HG03439 (cell line): ENCODE results near the gene GLIPR1.
A peak's percentile ranks its signal among the peaks of the same experiment; 100 is the strongest.
"Not testable (repeated sequence)": the region's sequence is repeated elsewhere in the genome, so short reads cannot be mapped to it uniquely, and the experiment has no call there.

Experiments used
- ATAC-seq: cut with Tn5 transposase; IDR thresholded peaks from one replicate; pipeline ENCODE4 v1.9.1; 2021; ENCODE audit warnings: mild to moderate bottlenecking, moderate library complexity; ENCODE audit not compliant: unreplicated experiment

The GLIPR1 gene

GRCh38 chr12:75509621-75510020, 29.1 kb downstream of the GLIPR1 start:
- no peak for ATAC-seq

- peak; percentile 98 for ATAC-seq
These were observed 30.8 kb downstream of the GLIPR1 start, which contains the start of gene KRR1 for GRCh38 chr12:75511116-75512048. Gene KRR1 (minus strand): TSS chr12:75511609. CDS start chr12:75511597, 12 bp downstream.

GRCh38 chr12:75521224-75521623, 40.7 kb downstream of the GLIPR1 start:
- not testable (repeated sequence) for ATAC-seq

GRCh38 chr12:75522124-75522523, 41.6 kb downstream of the GLIPR1 start:
- ATAC-seq, result not testable (repeated sequence)

GRCh38 chr12:75525263-75525662, 44.7 kb downstream of the GLIPR1 start:
- ATAC-seq, result no peak

- peak; percentile 83 for ATAC-seq
These were observed 46.3 kb downstream of the GLIPR1 start for GRCh38 chr12:75526655-75527511.

GRCh38 chr12:75528272-75528671, 47.7 kb downstream of the GLIPR1 start:
- no peak for ATAC-seq

GRCh38 chr12:75528692-75529091, 48.1 kb downstream of the GLIPR1 start:
- no peak for ATAC-seq

GRCh38 chr12:75529316-75529715, 48.8 kb downstream of the GLIPR1 start:
- ATAC-seq, result no peak

GRCh38 chr12:75529826-75530225, 49.3 kb downstream of the GLIPR1 start:
- ATAC-seq, result no peak

- no peak for ATAC-seq
These were observed 52.7 kb downstream of the GLIPR1 start for GRCh38 chr12:75533239-75533638.

GRCh38 chr12:75539889-75540288, 59.3 kb downstream of the GLIPR1 start:
- no peak for ATAC-seq

GRCh38 chr12:75542942-75543341, 62.4 kb downstream of the GLIPR1 start:
- ATAC-seq, result no peak

GRCh38 chr12:75543529-75543928, 63.0 kb downstream of the GLIPR1 start:
- no peak for ATAC-seq

GRCh38 chr12:75545636-75546035, 65.1 kb downstream of the GLIPR1 start:
- ATAC-seq, result no peak

- no peak for ATAC-seq
These were observed 68.3 kb downstream of the GLIPR1 start for GRCh38 chr12:75548879-75549278.

- no peak for ATAC-seq
These were observed 69.4 kb downstream of the GLIPR1 start for GRCh38 chr12:75549989-75550388.

- no peak for ATAC-seq
These were observed 70.1 kb downstream of the GLIPR1 start for GRCh38 chr12:75550401-75551240.

GRCh38 chr12:75551477-75551876, 70.9 kb downstream of the GLIPR1 start:
- ATAC-seq, result no peak

- no peak for ATAC-seq
These were observed 72.8 kb downstream of the GLIPR1 start for GRCh38 chr12:75553398-75553797.
